Measurements from ENCODE around the gene MYO16.

Gene MYO16

DNA sequence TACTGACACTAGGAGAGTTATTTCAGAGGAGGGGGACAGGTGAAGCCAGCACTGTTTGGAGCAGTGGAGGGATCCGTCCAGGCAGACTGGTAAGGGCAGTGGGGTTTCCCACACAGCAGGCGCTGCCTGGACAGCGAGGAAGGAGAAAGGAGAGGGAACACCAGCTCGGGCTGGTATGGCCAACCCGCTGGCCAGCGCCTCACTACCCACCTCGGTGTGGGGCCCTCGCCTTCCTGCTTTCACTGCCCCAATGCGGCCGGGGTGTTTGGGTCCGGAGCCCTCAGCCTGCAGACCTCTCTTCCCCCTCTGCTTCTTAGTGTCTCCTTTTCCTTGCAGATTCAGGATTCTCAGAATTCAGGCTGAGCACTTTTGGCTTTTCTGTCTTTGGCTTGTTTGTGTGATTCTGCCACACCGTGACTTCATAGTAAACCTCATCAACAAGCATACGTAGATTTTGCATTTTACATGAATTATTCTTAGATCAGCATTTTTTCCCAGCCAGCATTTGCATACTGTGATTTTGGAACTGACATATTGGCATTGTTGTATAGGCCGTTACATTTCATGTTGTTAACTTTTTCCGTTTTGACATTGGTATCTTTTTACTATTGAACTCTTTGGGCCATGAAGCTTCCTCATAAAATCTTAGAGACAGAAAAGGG, 294.1 kb downstream of the MYO16 start:
- Histone ChIP-seq H3K9me2 (replicated peaks; ENCODE audit: low read depth, low read length) (no peaks in the 10 kb centered on the region), H3K36me3 (ENCODE audit: insufficient read depth, low read length) (no peaks in the 10 kb centered on the region), H3K4me2 (ENCODE audit: low read depth, low read length, poor library complexity, severe bottlenecking) (no peak overlapping the region), H3K79me2 (ENCODE audit: insufficient read depth, low read length) (no peaks in the 10 kb centered on the region), H3F3A (ENCODE audit: low read depth) (no peaks in the 10 kb centered on the region), H3K4me3 (ENCODE audit: low read length, poor library complexity, severe bottlenecking) (no peak overlapping the region), H3K27me3 (ENCODE audit: insufficient read depth, low read length, poor library complexity, severe bottlenecking) (no peaks in the 10 kb centered on the region), H3K4me1 (ENCODE audit: insufficient read depth, low read length, poor library complexity, severe bottlenecking) (no peaks in the 10 kb centered on the region), H3K9ac (ENCODE audit: low read depth, low read length, poor library complexity, severe bottlenecking) (no peak overlapping the region), H4K20me1 (ENCODE audit: insufficient read depth, low read length, poor library complexity, severe bottlenecking) (no peaks in the 10 kb centered on the region), H2AFZ (ENCODE audit: low read length) (no peak overlapping the region), H3K9me3 (ENCODE audit: insufficient read depth, low read depth, low read length) (no peaks in the 10 kb centered on the region)
- TF ChIP-seq, protein P1, sequence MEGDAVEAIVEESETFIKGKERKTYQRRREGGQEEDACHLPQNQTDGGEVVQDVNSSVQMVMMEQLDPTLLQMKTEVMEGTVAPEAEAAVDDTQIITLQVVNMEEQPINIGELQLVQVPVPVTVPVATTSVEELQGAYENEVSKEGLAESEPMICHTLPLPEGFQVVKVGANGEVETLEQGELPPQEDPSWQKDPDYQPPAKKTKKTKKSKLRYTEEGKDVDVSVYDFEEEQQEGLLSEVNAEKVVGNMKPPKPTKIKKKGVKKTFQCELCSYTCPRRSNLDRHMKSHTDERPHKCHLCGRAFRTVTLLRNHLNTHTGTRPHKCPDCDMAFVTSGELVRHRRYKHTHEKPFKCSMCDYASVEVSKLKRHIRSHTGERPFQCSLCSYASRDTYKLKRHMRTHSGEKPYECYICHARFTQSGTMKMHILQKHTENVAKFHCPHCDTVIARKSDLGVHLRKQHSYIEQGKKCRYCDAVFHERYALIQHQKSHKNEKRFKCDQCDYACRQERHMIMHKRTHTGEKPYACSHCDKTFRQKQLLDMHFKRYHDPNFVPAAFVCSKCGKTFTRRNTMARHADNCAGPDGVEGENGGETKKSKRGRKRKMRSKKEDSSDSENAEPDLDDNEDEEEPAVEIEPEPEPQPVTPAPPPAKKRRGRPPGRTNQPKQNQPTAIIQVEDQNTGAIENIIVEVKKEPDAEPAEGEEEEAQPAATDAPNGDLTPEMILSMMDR (conservative IDR thresholded peaks at IDR 0.05; ENCODE audit: low read length): no peak
- no peak for TF ChIP-seq EZH2phosphoT487 (IDR thresholded peaks at IDR 0.05; ENCODE audit: borderline replicate concordance)

GRCh38 chr13:108924134-108924533, 294.7 kb downstream of the MYO16 start:
- Histone ChIP-seq H4K20me1 (ENCODE audit: insufficient read depth, low read length, poor library complexity, severe bottlenecking) (no peaks in the 10 kb centered on the region), H3K27me3 (ENCODE audit: insufficient read depth, low read length, poor library complexity, severe bottlenecking) (no peaks in the 10 kb centered on the region), H3K36me3 (ENCODE audit: insufficient read depth, low read length) (no peaks in the 10 kb centered on the region), H3K4me1 (ENCODE audit: insufficient read depth, low read length, poor library complexity, severe bottlenecking) (no peaks in the 10 kb centered on the region), H3K4me2 (ENCODE audit: low read depth, low read length, poor library complexity, severe bottlenecking) (no peak overlapping the region), H3F3A (ENCODE audit: low read depth) (no peaks in the 10 kb centered on the region), H3K79me2 (ENCODE audit: insufficient read depth, low read length) (no peaks in the 10 kb centered on the region), H3K4me3 (ENCODE audit: low read length, poor library complexity, severe bottlenecking) (no peak overlapping the region), H2AFZ (ENCODE audit: low read length) (no peak overlapping the region), H3K9ac (ENCODE audit: low read depth, low read length, poor library complexity, severe bottlenecking) (no peak overlapping the region), H3K9me2 (replicated peaks; ENCODE audit: low read depth, low read length) (no peaks in the 10 kb centered on the region), H3K9me3 (ENCODE audit: insufficient read depth, low read depth, low read length) (no peaks in the 10 kb centered on the region)
- TF ChIP-seq EZH2phosphoT487 (IDR thresholded peaks at IDR 0.05; ENCODE audit: borderline replicate concordance): no peak
- TF ChIP-seq, protein P1 (conservative IDR thresholded peaks at IDR 0.05; ENCODE audit: low read length): no peak

GRCh38 chr13:108924541-108924940, 295.1 kb downstream of the MYO16 start:
- Histone ChIP-seq H3K9ac (ENCODE audit: low read depth, low read length, poor library complexity, severe bottlenecking) (no peak overlapping the region), H3K9me2 (replicated peaks; ENCODE audit: low read depth, low read length) (no peaks in the 10 kb centered on the region), H3K27me3 (ENCODE audit: insufficient read depth, low read length, poor library complexity, severe bottlenecking) (no peaks in the 10 kb centered on the region), H3K9me3 (ENCODE audit: insufficient read depth, low read depth, low read length) (no peaks in the 10 kb centered on the region), H3K4me2 (ENCODE audit: low read depth, low read length, poor library complexity, severe bottlenecking) (no peak overlapping the region), H3K79me2 (ENCODE audit: insufficient read depth, low read length) (no peaks in the 10 kb centered on the region), H3K4me1 (ENCODE audit: insufficient read depth, low read length, poor library complexity, severe bottlenecking) (no peaks in the 10 kb centered on the region), H3K4me3 (ENCODE audit: low read length, poor library complexity, severe bottlenecking) (no peak overlapping the region), H4K20me1 (ENCODE audit: insufficient read depth, low read length, poor library complexity, severe bottlenecking) (no peaks in the 10 kb centered on the region), H3K36me3 (ENCODE audit: insufficient read depth, low read length) (no peaks in the 10 kb centered on the region), H2AFZ (ENCODE audit: low read length) (no peak overlapping the region), H3F3A (ENCODE audit: low read depth) (no peaks in the 10 kb centered on the region)
- no peak for TF ChIP-seq EZH2phosphoT487 (IDR thresholded peaks at IDR 0.05; ENCODE audit: borderline replicate concordance)
- TF ChIP-seq, protein P1 (conservative IDR thresholded peaks at IDR 0.05; ENCODE audit: low read length): no peak
